Transverse colon (tissue), 4 donors: ENCODE data around the gene DDX54. TPM values are rescaled to one million over a fixed set of nuclear protein-coding genes. Genes with fewer than 3 reads are reported as not detected.

Source experiments
- DNase-seq: peaks from one replicate; pipeline ENCODE4 v3.0.0-alpha.2; 2019
- H3K27ac ChIP-seq, 4 donors: fragments of 200-600 bp; sonication (generic); 2 replicates each; pipeline ENCODE4 v1.5.1; 2016 to 2018; ENCODE audit warnings: inconsistent platforms in 4 of 4
- H3K27me3 ChIP-seq: fragments of 200-600 bp; sonication (generic); 2 replicates; pipeline ENCODE4 v1.5.1; 2017; ENCODE audit warnings: inconsistent platforms
- H3K36me3 ChIP-seq, 4 donors: fragments of 200-600 bp; sonication (generic); 2 replicates each; pipeline ENCODE4 v1.5.1; 2017 to 2019; ENCODE audit warnings: inconsistent platforms in 4 of 4
- H3K4me1 ChIP-seq, 4 donors: fragments of 200-600 bp; sonication (generic); 2 replicates each; pipeline ENCODE4 v1.5.1; 2017 to 2020; ENCODE audit warnings: inconsistent platforms in 4 of 4
- H3K4me3 ChIP-seq, 4 donors: fragments of 200-600 bp; sonication (generic); 1 replicate in 1 of 4; 2 replicates in 3 of 4; pipeline versions ENCODE4 v1.5.1 to v1.6.1; 2017 to 2019; ENCODE audit warnings: inconsistent platforms in 4 of 4
- H3K9me3 ChIP-seq, 2 donors: fragments of 200-600 bp; sonication (generic); 2 replicates each; pipeline ENCODE4 v1.5.1; 2017 to 2019; ENCODE audit warnings: inconsistent platforms in 2 of 2
- CTCF ChIP-seq, 5 experiments: fragments of 200-600 bp in 3 of 5; fragments of 450-650 bp in 2 of 5; sonication (generic) in 3 of 5; IDR thresholded peaks; 1 replicate in 2 of 5; 2 replicates in 3 of 5; pipeline ENCODE4 v1.5.1; 2016 to 2017; ENCODE audit warnings: antibody characterized with exemption in 5 of 5, inconsistent platforms in 3 of 5, mild to moderate bottlenecking in 2 of 5, moderate library complexity in 1 of 5
- EP300 ChIP-seq: sonication (generic); formaldehyde crosslinking; IDR thresholded peaks from one replicate; pipeline ENCODE4 v1.6.1; 2017; ENCODE audit warnings: antibody characterized with exemption, low read depth
- POLR2A ChIP-seq: fragments of 450-650 bp; IDR thresholded peaks from one replicate; pipeline ENCODE4 v1.6.1; 2016; ENCODE audit warnings: antibody characterized with exemption, mild to moderate bottlenecking, moderate library complexity
- POLR2AphosphoS5 ChIP-seq, 3 donors: sonication (generic); formaldehyde crosslinking; IDR thresholded peaks; one replicate each; pipeline ENCODE4 v1.6.1; 2016; ENCODE audit warnings: antibody characterized with exemption in 3 of 3
- WGBS, 2 donors: methylation state at CpG; one replicate each; pipeline ENCODE4 v1.1.5; 2018; ENCODE audit warnings: low coverage in 1 of 2; 5-methylcytosine and 5-hydroxymethylcytosine counted together
- in situ Hi-C, 4 donors: fragments of 200-750 bp; cut with MboI; loops; one replicate each; pipeline versions ENCODE4 v1.15.0 to v1.15.1; 2017; ENCODE audit warnings: low sequenced_read_pairs in 3 of 4, low pct_ligation_motif_present in 1 of 4, low pct_unique_long_range_greater_than_20kb in 1 of 4
- intact Hi-C: fragments of 100-400 bp; cut with DNase I; formaldehyde crosslinking; loops from one replicate; pipeline ENCODE4 v1.15.1; 2023; ENCODE audit warnings: low total_unique reads
- total RNA-seq, 4 donors: library from RNA; depleted of rRNA; stranded (reverse); fragments of >200 nt; gene quantifications; one replicate each; pipeline ENCODE4 v1.1.0, GENCODE V29; 2016

DDX54 gene
- total RNA-seq, 4 donors from 2014 or later = 60.7 to 96.1 (median 72.8) TPM

GRCh38 chr12:113116875-113117274 lies 68.4 kb downstream of the DDX54 start:
- H3K4me3 ChIP-seq = no peak overlapping the region
- no peak overlapping the region for H3K27ac ChIP-seq
- intact Hi-C loops (no loop called here), in situ Hi-C loops (no loop called here)
- no peaks in the 10 kb centered on the region for H3K9me3 ChIP-seq
- no peaks in the 10 kb centered on the region for H3K36me3 ChIP-seq
- TF ChIP-seq CTCF (IDR thresholded peaks at IDR 0.05) (no peak), POLR2A (no peak), EP300 (no peak), POLR2AphosphoS5 (IDR thresholded peaks at IDR 0.05) (no peak)
- H3K4me1 ChIP-seq = no peaks in the 10 kb centered on the region
- 33 to 63% methylated on average over 1 to 6 of the region's 6 CpGs for WGBS, 2 donors
- peaks cover 5% of the 10 kb centered on the region for H3K27me3 ChIP-seq
- DNase-seq = no peak

GRCh38 chr12:113115455-113116126 lies 69.7 kb downstream of the DDX54 start:
- intact Hi-C loops = no loop called here
- Histone ChIP-seq H3K9me3 (no peaks in the 10 kb centered on the region), H3K27ac (no peak overlapping the region), H3K27me3 (peaks cover 5% of the 10 kb centered on the region), H3K4me3 (no peak overlapping the region), H3K36me3 (no peaks in the 10 kb centered on the region), H3K4me1 (no peaks in the 10 kb centered on the region)
- 90% methylated on average over 21 of the region's 22 CpGs; no CpG with 5 or more reads in 1 of the 2 donors for WGBS, 2 donors
- no peak for DNase-seq
- in situ Hi-C loops = no loop called here
- TF ChIP-seq CTCF (IDR thresholded peaks at IDR 0.05) = no peak

- intact Hi-C loops = no loop called here
- 93 to 100% methylated on average over 1 to 10 of the region's 19 CpGs for WGBS, 2 donors
- H3K36me3 ChIP-seq = no peaks in the 10 kb centered on the region
- no peaks in the 10 kb centered on the region for H3K9me3 ChIP-seq
- H3K27ac ChIP-seq = no peak overlapping the region
- H3K27me3 ChIP-seq = peaks cover 5% of the 10 kb centered on the region
- H3K4me3 ChIP-seq = no peak overlapping the region
- H3K4me1 ChIP-seq = no peaks in the 10 kb centered on the region
- TF ChIP-seq CTCF (IDR thresholded peaks at IDR 0.05) = no peak
- no peak for TF ChIP-seq EP300
- TF ChIP-seq POLR2A = no peak
- no peak for TF ChIP-seq POLR2AphosphoS5 (IDR thresholded peaks at IDR 0.05)
- in situ Hi-C loops = no loop called here
- no peak for DNase-seq
Observed at GRCh38 chr12:113114447-113115178, 70.7 kb downstream of the DDX54 start.

GRCh38 chr12:113113397-113113796 lies 71.9 kb downstream of the DDX54 start:
- TF ChIP-seq CTCF (IDR thresholded peaks at IDR 0.05) (no peak), EP300 (no peak), POLR2AphosphoS5 (IDR thresholded peaks at IDR 0.05) (no peak), POLR2A (no peak)
- WGBS, 2 donors = 69 to 85% methylated on average over 2 of the region's 2 CpGs
- DNase-seq = no peak
- Histone ChIP-seq H3K4me3 (no peak overlapping the region), H3K36me3 (no peaks in the 10 kb centered on the region), H3K27me3 (peaks cover 5% of the 10 kb centered on the region), H3K4me1 (no peaks in the 10 kb centered on the region), H3K27ac (no peak overlapping the region), H3K9me3 (no peaks in the 10 kb centered on the region)
- intact Hi-C loops = no loop called here
- in situ Hi-C loops = no loop called here
